ENCODE data around the gene PDIK1L. TPM values are rescaled to one million over a fixed set of nuclear protein-coding genes. Genes with fewer than 3 reads are reported as not detected.

PDIK1L gene
- total and polyA plus RNA-seq, 2 donors (not counting 3 experiments of a cell fraction or from before 2014, with no cell fraction given) = 1.6 to 5.6 TPM

DNA sequence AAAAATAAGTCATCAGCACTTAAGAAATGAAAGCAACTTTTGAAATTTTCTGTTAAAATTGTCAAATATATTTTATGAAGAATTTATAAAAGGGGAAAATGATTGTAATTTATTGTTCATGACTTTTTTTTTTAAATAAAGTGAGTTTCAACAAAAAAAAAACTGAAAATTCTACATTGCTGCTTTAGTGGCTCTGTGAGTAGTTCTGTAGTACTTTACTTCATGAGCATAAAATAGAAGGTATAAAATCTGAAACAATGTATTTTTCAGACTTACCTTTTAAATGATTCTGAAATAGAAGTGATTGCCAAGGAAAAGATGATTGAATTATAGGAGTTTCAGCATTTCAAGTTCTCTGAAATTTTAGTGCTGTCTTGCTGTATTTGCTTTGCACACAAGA, 13.8 kb downstream of the PDIK1L start:
- intact Hi-C loops (cut with micrococcal nuclease) = no loop called here
- Histone ChIP-seq H3K4me3 (replicated peaks in 1 of 3; ENCODE audit: insufficient read depth in 1 of 3, low read depth in 1 of 3, low read length in 3 of 3) (no peak overlapping the region), H3K4me2 (ENCODE audit: insufficient read depth, low read length) (no peak overlapping the region), H3K9me1 (replicated peaks; ENCODE audit: control insufficient read depth, extremely low read depth, insufficient read depth, low read length) (peaks cover 2% of the 10 kb centered on the region), H3K9me3 (replicated peaks; ENCODE audit: control insufficient read depth, insufficient read depth, low read length) (no peaks in the 10 kb centered on the region), H3K27ac (ENCODE audit: insufficient read depth, low read depth, low read length) (no peak overlapping the region), H3K9ac (replicated peaks; ENCODE audit: extremely low read depth, insufficient read depth, low read length) (no peak overlapping the region), H3K4me1 (ENCODE audit: control insufficient read depth, extremely low read depth, insufficient read depth, low read length) (peaks cover 16% of the 10 kb centered on the region), H4K20me1 (replicated peaks; ENCODE audit: control insufficient read depth, extremely low read depth, insufficient read depth, low read length) (no peaks in the 10 kb centered on the region), H3K27me3 (ENCODE audit: control insufficient read depth in 2 of 2, insufficient read depth in 2 of 2, low read length in 2 of 2) (no peaks in the 10 kb centered on the region), H3K79me2 (ENCODE audit: control insufficient read depth, insufficient read depth, low read length) (no peaks in the 10 kb centered on the region), H3K36me3 (ENCODE audit: control insufficient read depth in 2 of 2, extremely low read depth in 1 of 2, insufficient read depth in 2 of 2, low read length in 2 of 2) (peaks cover 0 to 2% of the 10 kb centered on the region in 2 experiments), H2AFZ (ENCODE audit: low read depth, low read length) (no peak overlapping the region)
- TF ChIP-seq GATA2 (IDR thresholded peaks at IDR 0.05; ENCODE audit: insufficient read depth, insufficient read length, low read depth, low read length) = no peak
- DNase-seq (ENCODE audit: low read depth, low spot score) (no peak), FAIRE-seq (no peak)
- dilution Hi-C loops (cut with MboI; ENCODE audit: extremely low pct_ligation_motif_present, low sequenced_read_pairs) = no loop called here
- BruUV-seq (replicated peaks) = no TSS peak
- CTCF ChIA-PET = interaction anchor here (0.6 to 7.7 kb wide), 9 partner anchors 13 to 238 kb away, joined by 3 to 62 read pairs (median 7); no protein-coding TSS in a partner anchor
- POLR2A ChIA-PET = interaction anchor here (1.0 kb wide), 1 partner anchor 19 kb away, joined by 3 read pairs; no protein-coding TSS in a partner anchor

DNA sequence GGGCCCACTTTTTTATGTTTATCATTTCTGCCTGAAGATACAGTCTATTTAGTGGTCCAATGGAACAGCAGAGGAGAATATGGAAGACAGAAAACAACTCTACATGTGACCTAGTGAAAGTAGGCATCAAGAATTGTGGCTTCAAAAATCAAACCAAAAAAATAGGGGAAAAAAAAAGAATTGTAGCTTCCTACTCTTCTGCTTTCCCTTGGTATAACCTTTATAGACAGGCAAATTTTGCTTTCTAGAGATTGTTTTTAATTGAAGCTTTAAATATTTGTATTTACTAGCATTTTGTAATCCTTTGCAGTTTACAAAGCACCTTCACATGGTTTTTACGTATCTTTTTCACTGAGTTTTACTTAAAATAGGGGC, 14.3 kb downstream of the PDIK1L start:
- Histone ChIP-seq H3K36me3 (ENCODE audit: control insufficient read depth in 2 of 2, extremely low read depth in 1 of 2, insufficient read depth in 2 of 2, low read length in 2 of 2) (peaks cover 0 to 2% of the 10 kb centered on the region in 2 experiments), H3K4me2 (ENCODE audit: insufficient read depth, low read length) (no peak overlapping the region), H3K4me3 (replicated peaks in 1 of 3; ENCODE audit: insufficient read depth in 1 of 3, low read depth in 1 of 3, low read length in 3 of 3) (no peak overlapping the region), H4K20me1 (replicated peaks; ENCODE audit: control insufficient read depth, extremely low read depth, insufficient read depth, low read length) (no peaks in the 10 kb centered on the region), H3K4me1 (ENCODE audit: control insufficient read depth, extremely low read depth, insufficient read depth, low read length) (peaks cover 16% of the 10 kb centered on the region), H2AFZ (ENCODE audit: low read depth, low read length) (no peak overlapping the region), H3K9me3 (replicated peaks; ENCODE audit: control insufficient read depth, insufficient read depth, low read length) (no peaks in the 10 kb centered on the region), H3K27ac (ENCODE audit: insufficient read depth, low read depth, low read length) (no peak overlapping the region), H3K27me3 (ENCODE audit: control insufficient read depth in 2 of 2, insufficient read depth in 2 of 2, low read length in 2 of 2) (no peaks in the 10 kb centered on the region), H3K79me2 (ENCODE audit: control insufficient read depth, insufficient read depth, low read length) (no peaks in the 10 kb centered on the region), H3K9ac (replicated peaks; ENCODE audit: extremely low read depth, insufficient read depth, low read length) (no peak overlapping the region), H3K9me1 (replicated peaks; ENCODE audit: control insufficient read depth, extremely low read depth, insufficient read depth, low read length) (peaks cover 2% of the 10 kb centered on the region)
- BruUV-seq (replicated peaks) = no TSS peak
- FAIRE-seq (no peak), DNase-seq (ENCODE audit: low read depth, low spot score) (no peak)
- ChIA-PET CTCF (interaction anchor here (0.8 to 7.7 kb wide), 9 partner anchors 8 to 196 kb away, joined by 3 to 62 read pairs (median 4); partner anchors contain the start of gene PDIK1L), POLR2A (interaction anchor here (1.0 kb wide), 1 partner anchor 19 kb away, joined by 3 read pairs; no protein-coding TSS in a partner anchor)
- intact Hi-C loops (cut with micrococcal nuclease) = no loop called here
- dilution Hi-C loops (cut with MboI; ENCODE audit: extremely low pct_ligation_motif_present, low sequenced_read_pairs) = no loop called here
- TF ChIP-seq POLR2AphosphoS5 (IDR thresholded peaks at IDR 0.05; ENCODE audit: insufficient read depth, low read depth, low read length) (no peak), EZH2 (IDR thresholded peaks at IDR 0.05; ENCODE audit: borderline replicate concordance, low read depth, low read length, severe bottlenecking) (no peak), FOS (IDR thresholded peaks at IDR 0.05; ENCODE audit: borderline replicate concordance, insufficient read depth, low read length) (no peak), POLR2A (IDR thresholded peaks at IDR 0.05; ENCODE audit: low read depth, low read length) (no peak), JUN (IDR thresholded peaks at IDR 0.05; ENCODE audit: borderline replicate concordance, insufficient read depth, insufficient read length, low read depth) (no peak), GATA2 (IDR thresholded peaks at IDR 0.05; ENCODE audit: insufficient read depth, insufficient read length, low read depth, low read length) (no peak), MYC (IDR thresholded peaks at IDR 0.05; ENCODE audit: low read depth, low read length) (no peak)
- TF ChIP-seq, protein P1, sequence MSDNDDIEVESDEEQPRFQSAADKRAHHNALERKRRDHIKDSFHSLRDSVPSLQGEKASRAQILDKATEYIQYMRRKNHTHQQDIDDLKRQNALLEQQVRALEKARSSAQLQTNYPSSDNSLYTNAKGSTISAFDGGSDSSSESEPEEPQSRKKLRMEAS (IDR thresholded peaks at IDR 0.05; ENCODE audit: insufficient read depth, insufficient read length) = no peak
- TF ChIP-seq, protein P2, sequence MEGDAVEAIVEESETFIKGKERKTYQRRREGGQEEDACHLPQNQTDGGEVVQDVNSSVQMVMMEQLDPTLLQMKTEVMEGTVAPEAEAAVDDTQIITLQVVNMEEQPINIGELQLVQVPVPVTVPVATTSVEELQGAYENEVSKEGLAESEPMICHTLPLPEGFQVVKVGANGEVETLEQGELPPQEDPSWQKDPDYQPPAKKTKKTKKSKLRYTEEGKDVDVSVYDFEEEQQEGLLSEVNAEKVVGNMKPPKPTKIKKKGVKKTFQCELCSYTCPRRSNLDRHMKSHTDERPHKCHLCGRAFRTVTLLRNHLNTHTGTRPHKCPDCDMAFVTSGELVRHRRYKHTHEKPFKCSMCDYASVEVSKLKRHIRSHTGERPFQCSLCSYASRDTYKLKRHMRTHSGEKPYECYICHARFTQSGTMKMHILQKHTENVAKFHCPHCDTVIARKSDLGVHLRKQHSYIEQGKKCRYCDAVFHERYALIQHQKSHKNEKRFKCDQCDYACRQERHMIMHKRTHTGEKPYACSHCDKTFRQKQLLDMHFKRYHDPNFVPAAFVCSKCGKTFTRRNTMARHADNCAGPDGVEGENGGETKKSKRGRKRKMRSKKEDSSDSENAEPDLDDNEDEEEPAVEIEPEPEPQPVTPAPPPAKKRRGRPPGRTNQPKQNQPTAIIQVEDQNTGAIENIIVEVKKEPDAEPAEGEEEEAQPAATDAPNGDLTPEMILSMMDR (IDR thresholded peaks at IDR 0.05; ENCODE audit: extremely low read depth in 1 of 2, insufficient read depth in 1 of 2, low read depth in 1 of 2, low read length in 2 of 2) = no peak
